Measurements from ENCODE around the gene CHST11. TPM values are rescaled to one million over a fixed set of nuclear protein-coding genes. Genes with fewer than 3 reads are reported as not detected.

The CHST11 gene
- total and polyA plus RNA-seq, 9 of the 15 experiments (the other 6 are each of a cell fraction or from before 2014, with no cell fraction given) = 2.3 to 38.7 (median 15.0) TPM

DNA sequence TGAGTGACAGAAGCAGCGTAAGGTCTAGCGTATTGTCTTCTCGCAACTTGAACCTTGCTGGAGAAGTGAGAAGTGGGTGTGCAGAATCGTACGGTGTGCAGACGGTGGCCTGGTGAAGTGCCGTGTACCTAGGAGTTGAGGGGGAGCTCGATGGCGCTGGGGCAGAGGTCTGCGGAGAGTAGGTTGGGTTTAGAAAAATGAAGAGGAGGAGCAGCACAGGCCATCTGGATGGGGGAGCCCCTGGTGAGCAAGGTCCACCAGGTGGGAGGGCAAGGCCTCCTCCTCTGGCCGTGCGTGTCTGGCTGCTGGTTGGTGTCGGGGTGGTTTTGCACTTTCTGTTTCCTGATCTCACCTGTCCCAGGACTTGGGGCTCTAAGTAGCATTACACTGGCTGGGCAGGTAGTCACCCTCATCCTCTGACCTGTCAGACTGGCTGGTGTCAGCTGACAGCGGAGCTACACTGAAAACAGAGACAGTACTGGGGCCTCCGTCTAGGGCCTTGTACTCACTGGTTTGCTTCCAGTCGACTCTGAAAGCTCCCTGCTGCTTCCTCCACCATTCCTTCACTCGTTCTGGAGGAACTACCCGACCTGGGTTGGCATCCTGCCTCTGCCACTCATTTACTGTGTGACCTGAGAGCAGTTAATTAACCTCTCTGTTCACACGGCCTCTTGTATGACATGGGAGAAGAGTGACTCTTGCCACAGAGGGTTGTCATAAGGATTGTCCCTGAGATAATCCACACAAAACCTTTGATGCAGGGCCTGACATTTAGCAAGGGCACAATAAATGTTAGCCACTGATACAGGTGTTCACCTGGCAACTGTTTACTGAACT lies 273.1 kb downstream of the CHST11 start:
- DNase-seq (ENCODE audit: extremely low read depth in 1 of 4, low spot score in 3 of 4) = no peak
- FAIRE-seq = no peak
- TF ChIP-seq SMARCB1 (IDR thresholded peaks at IDR 0.05; ENCODE audit: insufficient read length, low read depth) (no peak), ZBTB7A (IDR thresholded peaks at IDR 0.05; ENCODE audit: borderline replicate concordance, control insufficient read depth, low read depth, low read length) (no peak), MNT (conservative IDR thresholded peaks at IDR 0.05) (no peak), HDAC2 (IDR thresholded peaks at IDR 0.05) (0 out of 2 replicates have a peak, but pooled peaks have one; percentile 27), SMARCA5 (IDR thresholded peaks at IDR 0.05) (0 out of 2 replicates have a peak, but pooled peaks have one; percentile 30), RBM25 (IDR thresholded peaks at IDR 0.05; ENCODE audit: low read depth, low read length, severe bottlenecking) (peak; percentile 60), ZFP36 (IDR thresholded peaks at IDR 0.05; ENCODE audit: low read depth, low read length, partially characterized antibody) (peak; percentile 71), MECOM (CRISPR knock-in tag; IDR thresholded peaks at IDR 0.05) (no peak), CUX1 (CRISPR knock-in tag; IDR thresholded peaks at IDR 0.05) (no peak), RFX5 (IDR thresholded peaks at IDR 0.05; ENCODE audit: low read depth, low read length) (no peak), BCOR (IDR thresholded peaks at IDR 0.05) (peak; percentile 84), KDM1A (IDR thresholded peaks at IDR 0.05) (peak; percentile 51 to 79)
- ATAC-seq = no peak
- H3K4me1 ChIP-seq (replicated peaks in 1 of 2; ENCODE audit: control insufficient read depth in 2 of 2, insufficient read depth in 2 of 2, low read length in 2 of 2) = peaks cover 9 to 32% of the 10 kb centered on the region in 2 experiments; a peak in 4 of 5 replicates
- 74% methylated on average over 16 of the region's 19 CpGs for WGBS (ENCODE audit: insufficient coverage, low coverage, missing lambda C conversion rate)
- intact Hi-C loops (cut with micrococcal nuclease) = loop anchor here (5.0 kb wide), 3 partner anchors 322 to 372 kb away; no protein-coding TSS in a partner anchor
- no peaks in the 10 kb centered on the region for H3K27me3 ChIP-seq (ENCODE audit: control insufficient read depth in 2 of 2, insufficient read depth in 2 of 2, low read length in 2 of 2)
- peaks cover 6% of the 10 kb centered on the region; the same call in 1 of the 2 replicates for H4K20me1 ChIP-seq (replicated peaks; ENCODE audit: control insufficient read depth, insufficient read depth, low read length)
- in situ Hi-C loops (cut with MboI) = no loop called here
- no peak overlapping the region for H3K27ac ChIP-seq (ENCODE audit: extremely low read depth, low read depth, low read length)
- peaks cover 3% of the 10 kb centered on the region for H3K9me1 ChIP-seq (ENCODE audit: control insufficient read depth, insufficient read depth, low read length)
- ChIA-PET POLR2A (interaction anchor here (0.5 kb wide), 1 partner anchor 17 kb away, joined by 3 read pairs; no protein-coding TSS in a partner anchor), CTCF (ENCODE audit: low intra/inter-chr PET ratio) (no interaction called here)
- peaks cover 13% of the 10 kb centered on the region; the same call in 1 of the 3 replicates for H3K36me3 ChIP-seq (ENCODE audit: control insufficient read depth, insufficient read depth, low read length)
- H3K9me3 ChIP-seq (replicated peaks; ENCODE audit: control insufficient read depth, insufficient read depth, low read depth, low read length) = no peaks in the 10 kb centered on the region
- H3K4me2 ChIP-seq (ENCODE audit: insufficient read depth, low read length) = no peak overlapping the region
- no TSS peak for BruUV-seq (replicated peaks)
- no peak overlapping the region for H3K4me3 ChIP-seq
- H3K9ac ChIP-seq (ENCODE audit: insufficient read depth in 1 of 2, low read depth in 2 of 2, low read length in 2 of 2) = no peak overlapping the region
- H2AFZ ChIP-seq (ENCODE audit: low read depth, low read length) = no peak overlapping the region
- H3K79me2 ChIP-seq (ENCODE audit: control insufficient read depth, insufficient read depth, low read length) = peaks cover 23% of the 10 kb centered on the region; the same call in 2 of the 3 replicates
